ENCODE measurements around the gene KSR1. TPM values are rescaled to one million over a fixed set of nuclear protein-coding genes. Genes with fewer than 3 reads are reported as not detected.
"Not testable (repeated sequence)": the region's sequence is repeated elsewhere in the genome, so short reads cannot be mapped to it uniquely, and the experiment has no call there.

KSR1 gene
- total and polyA plus RNA-seq, 3 donors from 2014 or later, result 44.8 to 80.7 (median 63.7) TPM

- intact Hi-C loops (cut with DNase I; ENCODE audit: low total_unique reads), result no loop called here
- no peak for DNase-seq
- H3K9me3 ChIP-seq, result no peaks in the 10 kb centered on the region
- H3K4me1 ChIP-seq, result no peaks in the 10 kb centered on the region
- TF ChIP-seq CTCF (IDR thresholded peaks at IDR 0.05) (no peak), POLR2A (IDR thresholded peaks at IDR 0.05) (no peak)
- H3K36me3 ChIP-seq (ENCODE audit: low read depth, missing control alignments), result no peaks in the 10 kb centered on the region
- no peak overlapping the region for H3K4me3 ChIP-seq
- WGBS, 2 donors, result 93 to 97% methylated on average over 6 to 7 of the region's 7 CpGs
- H3K27ac ChIP-seq, result no peak overlapping the region
- no peaks in the 10 kb centered on the region for H3K27me3 ChIP-seq
These were observed 33.6 kb upstream of the KSR1 start for GRCh38 chr17:27422601-27423000.

DNA sequence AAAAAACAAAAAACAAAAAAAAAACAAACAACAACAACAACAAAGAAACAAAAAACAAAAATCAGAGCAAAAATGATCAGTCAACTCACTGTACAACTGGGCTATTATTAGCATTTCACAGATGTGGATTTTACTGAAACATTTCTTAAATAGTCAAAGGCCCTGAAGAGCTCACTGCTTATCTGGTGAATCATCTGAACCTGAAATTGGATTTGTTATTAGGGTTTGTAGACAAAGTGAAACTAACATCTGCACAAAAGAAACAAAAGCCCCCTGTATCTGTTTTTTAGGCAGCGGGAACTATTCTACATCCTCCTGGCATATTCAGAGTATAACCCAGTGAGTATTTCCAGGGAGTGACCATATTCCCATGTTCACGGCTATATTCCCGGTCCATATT lies 32.6 kb upstream of the KSR1 start:
- Histone ChIP-seq H3K4me1 (no peaks in the 10 kb centered on the region), H3K27me3 (no peaks in the 10 kb centered on the region), H3K4me3 (no peak overlapping the region), H3K36me3 (ENCODE audit: low read depth, missing control alignments) (no peaks in the 10 kb centered on the region), H3K9me3 (no peaks in the 10 kb centered on the region), H3K27ac (no peak overlapping the region)
- no peak for DNase-seq
- TF ChIP-seq POLR2A (IDR thresholded peaks at IDR 0.05) (no peak), CTCF (IDR thresholded peaks at IDR 0.05) (no peak)
- intact Hi-C loops (cut with DNase I; ENCODE audit: low total_unique reads), result no loop called here
- WGBS, 2 donors, result 92 to 96% methylated on average over 3 of the region's 3 CpGs

DNA sequence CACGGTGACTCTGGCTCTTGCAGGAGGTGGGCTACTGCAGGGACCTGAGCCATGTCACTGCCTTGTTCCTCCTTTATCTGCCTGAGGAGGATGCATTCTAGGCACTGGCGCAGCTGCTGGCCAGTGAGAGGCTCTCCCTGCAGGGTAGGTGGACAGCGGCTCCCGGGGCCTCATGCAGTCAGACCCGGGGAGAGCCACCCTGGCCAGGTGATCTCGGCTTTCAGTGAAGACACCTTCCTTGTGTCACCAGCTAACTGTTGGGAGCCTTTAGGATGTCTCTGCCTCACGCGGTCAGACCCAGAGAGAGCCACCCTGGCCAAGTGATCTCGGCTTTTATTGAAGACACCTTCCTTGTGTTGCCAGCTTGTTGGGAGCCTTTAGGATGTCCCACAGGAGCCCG lies 31.7 kb upstream of the KSR1 start:
- no peaks in the 10 kb centered on the region for H3K9me3 ChIP-seq
- intact Hi-C loops (cut with DNase I; ENCODE audit: low total_unique reads), result no loop called here
- H3K36me3 ChIP-seq (ENCODE audit: low read depth, missing control alignments), result no peaks in the 10 kb centered on the region
- TF ChIP-seq POLR2A (IDR thresholded peaks at IDR 0.05) (no peak), CTCF (IDR thresholded peaks at IDR 0.05) (no peak)
- no peaks in the 10 kb centered on the region for H3K27me3 ChIP-seq
- no peak overlapping the region for H3K4me3 ChIP-seq
- no peaks in the 10 kb centered on the region for H3K4me1 ChIP-seq
- no peak for DNase-seq
- WGBS, 2 donors, result 78 to 82% methylated on average over 10 of the region's 10 CpGs
- H3K27ac ChIP-seq, result no peak overlapping the region

GRCh38 chr17:27424941-27425340 lies 31.3 kb upstream of the KSR1 start:
- DNase-seq, result no peak

GRCh38 chr17:27425571-27425970 lies 30.7 kb upstream of the KSR1 start:
- WGBS, 2 donors, result 83 to 88% methylated on average over 1 to 6 of the region's 6 CpGs
- intact Hi-C loops (cut with DNase I; ENCODE audit: low total_unique reads); H3K9me3 ChIP-seq: not testable (repeated sequence)

More at GRCh38 chr17:27424941-27425340, 31.3 kb upstream of the KSR1 start:
- Histone ChIP-seq H3K4me1 (no peaks in the 10 kb centered on the region), H3K36me3 (ENCODE audit: low read depth, missing control alignments) (no peaks in the 10 kb centered on the region), H3K9me3 (no peaks in the 10 kb centered on the region), H3K27ac (no peak overlapping the region), H3K4me3 (no peak overlapping the region), H3K27me3 (no peaks in the 10 kb centered on the region)
- intact Hi-C loops (cut with DNase I; ENCODE audit: low total_unique reads), result no loop called here
- no peak for TF ChIP-seq POLR2A (IDR thresholded peaks at IDR 0.05)
- no peak for TF ChIP-seq CTCF (IDR thresholded peaks at IDR 0.05)
- WGBS, 2 donors, result 90 to 94% methylated on average over 7 to 8 of the region's 8 CpGs

More at GRCh38 chr17:27425571-27425970, 30.7 kb upstream of the KSR1 start:
- H3K27me3 ChIP-seq; DNase-seq; H3K36me3 ChIP-seq (ENCODE audit: low read depth, missing control alignments); H3K27ac ChIP-seq; H3K4me3 ChIP-seq; H3K4me1 ChIP-seq: not testable (repeated sequence)

All from testis (tissue), 3 donors.